HTR-8/SVneo (cell line): ENCODE results near the gene HAO1.
"Not testable (repeated sequence)": the region's sequence is repeated elsewhere in the genome, so short reads cannot be mapped to it uniquely, and the experiment has no call there.

ENCODE experiments used
- DNase-seq: peaks from one replicate; pipeline ENCODE4 v3.0.0; 2011; ENCODE audit warnings: low spot score, mixed read lengths; ENCODE audit not compliant: insufficient read length
- FAIRE-seq: peaks from 2 replicates; lab custom pipeline; 2011; peaks lifted over from hg19 to GRCh38; lab: Jason Lieb, UNC

Gene HAO1

GRCh38 chr20:7866285-7866684 lies 74.0 kb downstream of the HAO1 start:
- FAIRE-seq (no peak), DNase-seq (no peak)

DNA sequence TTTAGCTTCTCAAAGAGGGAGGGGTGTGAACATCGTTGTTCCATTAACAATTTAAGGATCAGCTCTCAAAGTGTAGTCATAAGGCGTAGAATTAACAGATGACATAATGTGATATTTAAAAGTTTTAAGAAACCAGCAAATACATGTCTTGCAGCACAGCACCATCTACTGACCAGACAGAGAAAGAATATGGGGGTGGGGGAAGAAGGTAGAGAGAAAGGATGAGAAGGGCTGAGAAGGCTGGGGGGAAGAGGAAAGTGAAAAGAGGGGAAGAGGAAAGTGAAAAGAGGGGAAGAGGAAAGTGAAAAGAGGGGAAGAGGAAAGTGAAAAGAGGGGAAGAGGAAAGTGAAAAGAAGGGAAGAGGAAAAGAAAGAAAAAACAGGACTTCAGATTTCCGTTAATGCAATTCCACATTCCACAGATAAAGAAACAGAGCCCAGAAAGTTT lies 80.9 kb downstream of the HAO1 start:
- DNase-seq (no peak), FAIRE-seq (no peak)

GRCh38 chr20:7858734-7859250 lies 81.5 kb downstream of the HAO1 start:
- FAIRE-seq (no peak), DNase-seq (no peak)

- no peak for FAIRE-seq
These were observed 83.5 kb downstream of the HAO1 start for GRCh38 chr20:7856756-7857155.

GRCh38 chr20:7855545-7855944 lies 84.7 kb downstream of the HAO1 start:
- FAIRE-seq = no peak

More at GRCh38 chr20:7856756-7857155, 83.5 kb downstream of the HAO1 start:
- no peak for DNase-seq

GRCh38 chr20:7853493-7853892 lies 86.8 kb downstream of the HAO1 start:
- DNase-seq (no peak), FAIRE-seq (no peak)

More at GRCh38 chr20:7855545-7855944, 84.7 kb downstream of the HAO1 start:
- no peak for DNase-seq

- DNase-seq (no peak), FAIRE-seq (no peak)
These were observed 89.3 kb downstream of the HAO1 start for GRCh38 chr20:7850775-7851490.

DNA sequence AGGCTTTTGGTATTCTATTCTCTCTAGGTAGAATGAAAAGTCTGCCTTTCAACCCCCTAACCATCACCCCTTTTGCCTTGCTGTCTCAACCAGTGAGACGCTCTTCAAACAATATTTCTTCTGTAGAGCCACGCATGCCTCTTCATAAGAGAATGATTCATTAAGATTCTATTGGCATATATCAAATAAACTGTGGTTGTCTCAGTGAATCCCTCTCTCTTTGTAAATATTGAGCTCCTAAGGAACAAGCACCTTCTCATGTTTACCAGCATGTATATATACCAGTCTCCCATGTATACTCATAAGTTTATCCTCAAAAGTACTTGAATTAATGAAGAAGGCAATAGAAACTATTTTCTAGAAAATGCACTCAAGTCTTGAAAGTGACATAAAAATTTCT lies 90.6 kb downstream of the HAO1 start:
- DNase-seq = no peak
- FAIRE-seq = no peak

DNA sequence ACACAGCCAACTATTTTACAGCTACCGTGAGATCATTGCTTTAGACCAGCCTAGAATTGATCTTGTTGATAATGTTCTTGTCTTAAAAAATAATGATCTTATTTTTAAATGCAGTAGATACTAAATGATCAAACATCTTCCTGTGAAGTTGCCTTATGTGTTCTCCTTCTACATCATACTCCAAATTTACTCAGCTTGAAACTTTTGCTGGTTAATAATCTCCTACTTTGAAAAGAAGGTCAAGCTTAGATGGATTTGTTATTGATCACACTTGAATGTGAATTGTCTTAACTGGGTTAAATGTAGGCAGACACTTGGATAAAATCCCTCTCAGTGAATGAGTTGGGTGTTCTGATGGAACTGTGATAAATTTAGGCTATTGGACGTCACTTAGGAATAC lies 91.9 kb downstream of the HAO1 start:
- DNase-seq = no peak
- no peak for FAIRE-seq

GRCh38 chr20:7843613-7844012 lies 96.6 kb downstream of the HAO1 start:
- FAIRE-seq (no peak), DNase-seq (no peak)

DNA sequence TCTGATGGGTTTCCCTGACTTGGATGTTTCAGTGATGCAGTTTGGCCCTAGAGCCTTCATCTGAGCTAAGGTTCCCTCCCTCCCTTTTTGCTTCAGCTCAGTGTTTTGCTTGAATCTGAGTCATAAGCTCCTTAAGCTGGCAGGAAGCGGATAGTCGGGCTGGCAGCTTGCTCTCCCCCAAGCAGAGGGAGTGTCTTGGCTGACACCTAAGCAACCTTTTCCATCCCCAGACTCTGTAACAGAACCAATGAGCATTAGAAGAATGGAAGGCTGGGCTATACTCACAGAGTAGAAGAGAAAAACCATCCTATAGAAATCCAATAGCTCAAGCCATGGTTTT lies 98.3 kb downstream of the HAO1 start:
- FAIRE-seq = no peak
- no peak for DNase-seq

DNA sequence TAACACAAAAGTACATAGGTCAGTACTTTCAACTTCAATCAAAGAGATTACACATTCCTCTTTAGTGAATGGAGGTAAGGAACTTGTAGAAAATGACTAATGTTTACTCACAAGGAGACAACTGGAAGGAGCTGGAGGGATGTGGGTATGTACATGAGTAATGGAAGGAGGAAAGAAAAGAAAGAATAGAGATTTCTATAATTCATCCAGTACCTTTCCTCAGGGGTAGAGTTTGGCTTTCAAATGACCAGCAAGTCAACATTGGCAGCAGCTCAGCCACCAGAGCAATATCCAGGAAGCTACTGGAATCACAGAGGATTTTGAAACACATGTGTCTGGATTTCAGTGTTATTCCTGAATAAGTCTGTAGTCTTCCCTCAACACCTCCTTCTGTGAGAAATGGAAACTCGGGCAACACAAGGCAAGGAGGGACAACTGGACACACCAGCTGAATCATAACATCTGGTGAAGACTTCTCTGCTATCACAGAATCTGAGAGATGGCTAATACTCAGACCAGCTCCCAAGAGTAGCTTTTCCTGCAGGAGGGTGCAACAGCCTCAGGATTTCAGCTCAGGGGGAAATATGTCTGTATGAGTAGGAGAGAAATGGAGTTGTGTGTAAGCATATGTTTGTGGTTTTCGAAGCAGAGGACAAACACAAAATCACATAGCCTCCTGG lies 98.8 kb downstream of the HAO1 start:
- FAIRE-seq (no peak), DNase-seq (no peak)

GRCh38 chr20:7836076-7836475 lies 104.2 kb downstream of the HAO1 start:
- no peak for DNase-seq
- FAIRE-seq = no peak

DNA sequence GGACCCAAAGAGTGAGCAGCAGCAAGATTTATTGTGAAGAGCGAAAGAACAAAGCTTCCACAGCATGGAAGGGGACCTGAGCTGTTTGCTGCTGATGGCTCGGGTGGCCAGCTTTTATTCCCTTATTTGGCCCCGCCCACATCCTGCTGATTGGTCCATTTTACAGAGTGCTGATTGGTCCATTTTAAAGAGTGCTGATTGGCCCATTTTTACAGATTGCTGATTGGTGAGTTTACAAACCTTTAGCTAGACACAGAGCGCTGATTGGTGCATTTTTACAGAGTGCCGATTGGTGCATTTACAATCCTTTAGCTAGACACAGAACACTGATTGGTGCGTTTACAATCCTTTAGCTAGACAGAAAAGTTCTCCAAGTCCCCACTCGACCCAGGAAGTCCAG lies 105.8 kb downstream of the HAO1 start:
- DNase-seq, FAIRE-seq: not testable (repeated sequence)
